ENCODE data around the gene DBNL.

DBNL gene

GRCh38 chr7:44076101-44076895, 31.8 kb downstream of the DBNL start:
- peaks cover 18% of the 10 kb centered on the region for H3K4me1 ChIP-seq
- TF ChIP-seq, protein P1, sequence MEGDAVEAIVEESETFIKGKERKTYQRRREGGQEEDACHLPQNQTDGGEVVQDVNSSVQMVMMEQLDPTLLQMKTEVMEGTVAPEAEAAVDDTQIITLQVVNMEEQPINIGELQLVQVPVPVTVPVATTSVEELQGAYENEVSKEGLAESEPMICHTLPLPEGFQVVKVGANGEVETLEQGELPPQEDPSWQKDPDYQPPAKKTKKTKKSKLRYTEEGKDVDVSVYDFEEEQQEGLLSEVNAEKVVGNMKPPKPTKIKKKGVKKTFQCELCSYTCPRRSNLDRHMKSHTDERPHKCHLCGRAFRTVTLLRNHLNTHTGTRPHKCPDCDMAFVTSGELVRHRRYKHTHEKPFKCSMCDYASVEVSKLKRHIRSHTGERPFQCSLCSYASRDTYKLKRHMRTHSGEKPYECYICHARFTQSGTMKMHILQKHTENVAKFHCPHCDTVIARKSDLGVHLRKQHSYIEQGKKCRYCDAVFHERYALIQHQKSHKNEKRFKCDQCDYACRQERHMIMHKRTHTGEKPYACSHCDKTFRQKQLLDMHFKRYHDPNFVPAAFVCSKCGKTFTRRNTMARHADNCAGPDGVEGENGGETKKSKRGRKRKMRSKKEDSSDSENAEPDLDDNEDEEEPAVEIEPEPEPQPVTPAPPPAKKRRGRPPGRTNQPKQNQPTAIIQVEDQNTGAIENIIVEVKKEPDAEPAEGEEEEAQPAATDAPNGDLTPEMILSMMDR (IDR thresholded peaks at IDR 0.05; ENCODE audit: low read depth, low read length), result no peak
- no peak overlapping the region for H3K4me3 ChIP-seq (ENCODE audit: low read depth, low read length)
- no peaks in the 10 kb centered on the region for H3K9me3 ChIP-seq
- H3K27me3 ChIP-seq, result no peaks in the 10 kb centered on the region
- H3K36me3 ChIP-seq, result peaks cover 17% of the 10 kb centered on the region
- DNase-seq, result no peak

DNA sequence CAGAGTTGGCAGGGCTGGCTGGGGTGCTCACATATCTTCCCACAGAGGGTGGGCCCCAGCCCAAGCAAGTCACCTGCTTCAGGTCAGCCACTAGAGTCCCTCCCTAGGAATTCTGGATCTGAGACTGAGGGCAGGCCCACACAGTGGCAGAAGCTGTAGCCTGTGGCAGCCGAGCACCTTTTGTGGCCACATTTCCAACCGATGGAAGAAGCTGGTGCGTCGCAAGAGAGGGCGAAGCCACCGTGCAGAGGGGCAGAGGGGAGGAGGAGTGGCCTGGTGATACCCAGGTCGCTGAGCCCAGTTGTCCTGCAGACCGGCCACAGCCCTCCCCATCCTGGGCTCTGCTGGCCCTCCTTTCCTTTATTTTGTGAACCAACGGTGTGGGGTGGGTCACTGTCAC, 32.6 kb downstream of the DBNL start:
- Histone ChIP-seq H3K27me3 (no peaks in the 10 kb centered on the region), H3K4me3 (ENCODE audit: low read depth, low read length) (no peak overlapping the region), H3K9me3 (no peaks in the 10 kb centered on the region), H3K4me1 (peaks cover 16% of the 10 kb centered on the region), H3K36me3 (peaks cover 17% of the 10 kb centered on the region)
- no peak for DNase-seq
- TF ChIP-seq, protein P1 (IDR thresholded peaks at IDR 0.05; ENCODE audit: low read depth, low read length), result no peak

GRCh38 chr7:44077681-44078091, 33.2 kb downstream of the DBNL start:
- Histone ChIP-seq H3K36me3 (peaks cover 17% of the 10 kb centered on the region), H3K4me1 (peaks cover 11% of the 10 kb centered on the region), H3K27me3 (no peaks in the 10 kb centered on the region), H3K4me3 (ENCODE audit: low read depth, low read length) (no peak overlapping the region), H3K9me3 (no peaks in the 10 kb centered on the region)
- no peak for DNase-seq
- TF ChIP-seq, protein P1 (IDR thresholded peaks at IDR 0.05; ENCODE audit: low read depth, low read length), result no peak

DNA sequence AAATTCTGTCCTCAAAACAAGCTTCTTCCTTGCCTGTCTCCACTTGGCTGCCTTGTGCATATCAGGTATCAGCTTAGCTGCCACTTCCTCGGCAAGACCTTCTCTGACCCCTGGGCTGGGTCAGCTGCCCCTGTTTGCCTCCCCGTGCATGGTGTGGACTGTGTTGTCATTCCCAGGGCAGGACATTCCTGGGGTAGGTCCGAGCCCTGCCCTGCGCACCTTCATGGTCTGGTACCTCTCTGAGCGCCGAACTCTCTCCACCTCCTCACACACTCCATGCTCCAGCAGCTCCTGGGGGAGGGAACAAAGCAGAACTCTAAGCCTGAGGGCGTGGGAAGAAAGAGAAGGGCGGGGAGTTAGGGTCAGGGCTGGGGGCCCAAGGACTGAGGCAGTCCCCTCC, 34.0 kb downstream of the DBNL start:
- H3K4me1 ChIP-seq, result peaks cover 8% of the 10 kb centered on the region
- no peak for DNase-seq
- TF ChIP-seq, protein P1 (IDR thresholded peaks at IDR 0.05; ENCODE audit: low read depth, low read length), result no peak
- no peaks in the 10 kb centered on the region for H3K27me3 ChIP-seq
- peaks cover 14% of the 10 kb centered on the region for H3K36me3 ChIP-seq
- no peaks in the 10 kb centered on the region for H3K9me3 ChIP-seq
- H3K4me3 ChIP-seq (ENCODE audit: low read depth, low read length), result no peak overlapping the region

- H3K4me3 ChIP-seq (ENCODE audit: low read depth, low read length), result no peak overlapping the region
- TF ChIP-seq, protein P1 (IDR thresholded peaks at IDR 0.05; ENCODE audit: low read depth, low read length), result no peak
- H3K36me3 ChIP-seq, result peaks cover 14% of the 10 kb centered on the region
- no peaks in the 10 kb centered on the region for H3K4me1 ChIP-seq
- H3K9me3 ChIP-seq, result no peaks in the 10 kb centered on the region
- no peak for DNase-seq
- no peaks in the 10 kb centered on the region for H3K27me3 ChIP-seq
Measured at GRCh38 chr7:44079331-44080021, 35.0 kb downstream of the DBNL start.

- H3K36me3 ChIP-seq, result peaks cover 14% of the 10 kb centered on the region
- H3K4me1 ChIP-seq, result no peaks in the 10 kb centered on the region
- no peak for DNase-seq
- H3K9me3 ChIP-seq, result no peaks in the 10 kb centered on the region
- H3K27me3 ChIP-seq, result no peaks in the 10 kb centered on the region
- H3K4me3 ChIP-seq (ENCODE audit: low read depth, low read length), result no peak overlapping the region
- TF ChIP-seq, protein P1 (IDR thresholded peaks at IDR 0.05; ENCODE audit: low read depth, low read length), result no peak
Measured at GRCh38 chr7:44080118-44080517, 35.6 kb downstream of the DBNL start.

Measured in BE2C (cell line).